Common myeloid progenitor, CD34-positive (primary cell): ENCODE results near the gene GALK2.
"Not testable (repeated sequence)": the region's sequence is repeated elsewhere in the genome, so short reads cannot be mapped to it uniquely, and the experiment has no call there.

ENCODE experiments used
- CTCF ChIA-PET: fragments of 350-600 bp; sonication (Branson Sonifier 250); formaldehyde crosslinking; loops from one replicate; lab custom pipeline; 2021; ENCODE audit warnings: antibody characterized with exemption; lab: Charles Lee
- POLR2A ChIA-PET: fragments of 350-600 bp; sonication (Branson Sonifier 250); formaldehyde crosslinking; loops from one replicate; lab custom pipeline; 2021; ENCODE audit warnings: antibody characterized with exemption; lab: Charles Lee
- DNase-seq, 3 donors: peaks; one replicate each; pipeline versions ENCODE4 v3.0.0 to v3.0.0-alpha.2; 2013
- H3K27ac ChIP-seq, 2 experiments: 1 replicate in 1 of 2; 2 replicates in 1 of 2; pipeline ENCODE4 v1.7.0; 2013; ENCODE audit warnings: inconsistent platforms in 2 of 2, low read length in 2 of 2, mild to moderate bottlenecking in 2 of 2, low read depth in 1 of 2, moderate library complexity in 1 of 2; ENCODE audit not compliant: severe bottlenecking in 2 of 2, insufficient read depth in 1 of 2, poor library complexity in 1 of 2
- H3K27me3 ChIP-seq, 5 experiments: replicated peaks in 2 of 5; 1 replicate in 3 of 5; 2 replicates in 2 of 5; pipeline versions ENCODE4 v1.6.1 to v1.7.0; 2013; ENCODE audit warnings: low read length in 4 of 5, mild to moderate bottlenecking in 2 of 5, moderate library complexity in 2 of 5, inconsistent platforms in 1 of 5; ENCODE audit not compliant: insufficient read depth in 5 of 5, control insufficient read depth in 4 of 5
- H3K36me3 ChIP-seq, 4 experiments: 1 replicate in 2 of 4; 2 replicates in 2 of 4; pipeline versions ENCODE4 v1.6.1 to v1.7.0; 2013; ENCODE audit warnings: low read length in 3 of 4, control low read depth in 1 of 4, mild to moderate bottlenecking in 1 of 4; ENCODE audit not compliant: control insufficient read depth in 4 of 4, insufficient read depth in 4 of 4
- H3K4me1 ChIP-seq, 4 experiments: 1 replicate in 3 of 4; 2 replicates in 1 of 4; pipeline versions ENCODE4 v1.6.1 to v1.7.1; 2013; ENCODE audit warnings: low read length in 3 of 4, mild to moderate bottlenecking in 3 of 4, control low read depth in 1 of 4, inconsistent platforms in 1 of 4, moderate library complexity in 1 of 4; ENCODE audit not compliant: control insufficient read depth in 4 of 4, insufficient read depth in 4 of 4; ENCODE audit errors: control extremely low read depth in 1 of 4
- H3K4me3 ChIP-seq, 7 experiments: 1 replicate in 4 of 7; 2 replicates in 3 of 7; pipeline versions ENCODE4 v1.5.1 to v1.7.0; 2013; ENCODE audit warnings: mild to moderate bottlenecking in 7 of 7, low read length in 6 of 7, moderate library complexity in 6 of 7, inconsistent platforms in 2 of 7, low read depth in 2 of 7, control low read depth in 1 of 7; ENCODE audit not compliant: insufficient read depth in 4 of 7, control insufficient read depth in 1 of 7; ENCODE audit errors: extremely low read depth in 1 of 7
- H3K9me3 ChIP-seq, 5 experiments: 1 replicate in 4 of 5; 2 replicates in 1 of 5; pipeline versions ENCODE4 v1.6.1 to v1.7.1; 2013; ENCODE audit warnings: low read length in 4 of 5, mild to moderate bottlenecking in 2 of 5, inconsistent platforms in 1 of 5, low read depth in 1 of 5, moderate library complexity in 1 of 5; ENCODE audit not compliant: control insufficient read depth in 4 of 5, insufficient read depth in 2 of 5; ENCODE audit errors: control extremely low read depth in 1 of 5
- WGBS: methylation state at CpG from one replicate; pipeline ENCODE4 v1.1.5; 2013; ENCODE audit not compliant: insufficient coverage; 5-methylcytosine and 5-hydroxymethylcytosine counted together

Gene GALK2

GRCh38 chr15:49239105-49239504 lies 69.1 kb downstream of the GALK2 start:
- no peak overlapping the region for H3K27ac ChIP-seq
- no peaks in the 10 kb centered on the region for H3K9me3 ChIP-seq
- whole genome bisulfite sequencing, result no CpG with 5 or more reads among the region's 1 CpG
- ChIA-PET POLR2A (no interaction called here), CTCF (interaction anchor here (0.8 to 1.1 kb wide), 2 partner anchors 183 to 906 kb away, joined by 3 to 4 read pairs; no protein-coding TSS in a partner anchor)
- DNase-seq, result no peak
- H3K4me1 ChIP-seq, result peaks cover 0 to 27% (median 8%) of the 10 kb centered on the region in 4 experiments
- no peak overlapping the region for H3K4me3 ChIP-seq
- H3K36me3 ChIP-seq, result peaks cover 17 to 33% (median 20%) of the 10 kb centered on the region in 4 experiments
- H3K27me3 ChIP-seq, result no peaks in the 10 kb centered on the region

GRCh38 chr15:49242820-49243219 lies 72.8 kb downstream of the GALK2 start:
- no peak overlapping the region for H3K4me3 ChIP-seq
- no peak overlapping the region for H3K27ac ChIP-seq
- H3K27me3 ChIP-seq, result no peaks in the 10 kb centered on the region
- DNase-seq, result peak in 1 of 3 donors; percentile 35
- no peaks in the 10 kb centered on the region for H3K9me3 ChIP-seq
- peaks cover 22 to 46% (median 26%) of the 10 kb centered on the region in 4 experiments for H3K36me3 ChIP-seq
- CTCF ChIA-PET, result no interaction called here
- peaks cover 0 to 9% (median 3%) of the 10 kb centered on the region in 4 experiments for H3K4me1 ChIP-seq
- POLR2A ChIA-PET, result no interaction called here
- no CpG with 5 or more reads among the region's 2 CpGs for WGBS

- Histone ChIP-seq H3K4me1 (peaks cover 0 to 5% (median 2%) of the 10 kb centered on the region in 4 experiments), H3K27me3 (no peaks in the 10 kb centered on the region), H3K27ac (no peak overlapping the region), H3K36me3 (peaks cover 19 to 53% (median 23%) of the 10 kb centered on the region in 4 experiments), H3K9me3 (peaks cover 0 to 12% (median 0%) of the 10 kb centered on the region in 5 experiments), H3K4me3 (no peak overlapping the region)
- POLR2A ChIA-PET, result no interaction called here
- CTCF ChIA-PET, result no interaction called here
- no peak for DNase-seq
Measured at GRCh38 chr15:49247556-49248110, 77.6 kb downstream of the GALK2 start.

GRCh38 chr15:49248291-49248690 lies 78.2 kb downstream of the GALK2 start:
- H3K9me3 ChIP-seq, result peaks cover 0 to 12% (median 0%) of the 10 kb centered on the region in 5 experiments
- ChIA-PET CTCF (no interaction called here), POLR2A (no interaction called here)
- no peak overlapping the region for H3K27ac ChIP-seq
- no CpG with 5 or more reads among the region's 1 CpG for WGBS
- H3K36me3 ChIP-seq, result peaks cover 14 to 46% (median 17%) of the 10 kb centered on the region in 4 experiments
- H3K4me1 ChIP-seq, result no peaks in the 10 kb centered on the region
- no peak for DNase-seq
- no peak overlapping the region for H3K4me3 ChIP-seq
- H3K27me3 ChIP-seq, result no peaks in the 10 kb centered on the region

- Histone ChIP-seq H3K27ac (no peak overlapping the region), H3K27me3 (no peaks in the 10 kb centered on the region), H3K4me1 (no peaks in the 10 kb centered on the region), H3K36me3 (peaks cover 0 to 10% (median 4%) of the 10 kb centered on the region in 4 experiments), H3K4me3 (no peak overlapping the region), H3K9me3 (peaks cover 0 to 5% (median 0%) of the 10 kb centered on the region in 5 experiments)
- ChIA-PET POLR2A (interaction anchor here (0.6 kb wide), 1 partner anchor 22 kb away, joined by 4 read pairs; no protein-coding TSS in a partner anchor), CTCF (interaction anchor here (1.0 kb wide), 1 partner anchor 19 kb away, joined by 3 read pairs; no protein-coding TSS in a partner anchor)
- WGBS, result 100% methylated on average over 3 of the region's 6 CpGs
- DNase-seq, result no peak
Measured at GRCh38 chr15:49255966-49256759, 86.1 kb downstream of the GALK2 start.

GRCh38 chr15:49265117-49265516 lies 95.1 kb downstream of the GALK2 start:
- POLR2A ChIA-PET, H3K4me1 ChIP-seq, DNase-seq, H3K27me3 ChIP-seq, H3K4me3 ChIP-seq, H3K36me3 ChIP-seq, H3K27ac ChIP-seq, CTCF ChIA-PET: not testable (repeated sequence)
- 100% methylated on average over 12 of the region's 12 CpGs for WGBS
- H3K9me3 ChIP-seq, result peaks cover 0 to 12% (median 3%) of the 10 kb centered on the region in 5 experiments

- ChIA-PET CTCF (no interaction called here), POLR2A (no interaction called here)
- Histone ChIP-seq H3K4me1 (no peaks in the 10 kb centered on the region), H3K9me3 (peaks cover 0 to 12% (median 3%) of the 10 kb centered on the region in 5 experiments), H3K27me3 (no peaks in the 10 kb centered on the region), H3K27ac (no peak overlapping the region), H3K36me3 (peaks cover 2 to 9% (median 5%) of the 10 kb centered on the region in 4 experiments), H3K4me3 (no peak overlapping the region)
- DNase-seq, result no peak
- 100% methylated on average over 3 of the region's 3 CpGs for WGBS
Measured at GRCh38 chr15:49265911-49266310, 95.9 kb downstream of the GALK2 start.
